WTC11 (cell line): ENCODE results near the gene CCDC50. TPM values are rescaled to one million over a fixed set of nuclear protein-coding genes. Genes with fewer than 3 reads are reported as not detected.

ENCODE experiments used
- ATAC-seq: fragments of 200-7000 bp; cut with Tn5 transposase; 2 replicates; pipeline ENCODE4 v1.10.0; 2021; ENCODE audit warnings: mild to moderate bottlenecking, moderate library complexity
- CTCF ChIA-PET: fragments of 300-600 bp; sonication (Branson Sonifier 250); formaldehyde crosslinking; loops from one replicate; lab custom pipeline; 2021; ENCODE audit warnings: antibody characterized with exemption; lab: Charles Lee
- POLR2A ChIA-PET: fragments of 350-600 bp; sonication (Branson Sonifier 250); formaldehyde crosslinking; loops from one replicate; lab custom pipeline; 2021; ENCODE audit warnings: antibody characterized with exemption; lab: Charles Lee
- DNase-seq: peaks from one replicate; pipeline ENCODE4 v3.0.0; 2021; ENCODE audit warnings: low spot score
- H3K27ac Mint-ChIP-seq: 2 replicates; pipeline ENCODE4 v1.8.0; 2021; ENCODE audit warnings: mixed read lengths
- H3K27me3 Mint-ChIP-seq: 2 replicates; pipeline ENCODE4 v1.8.0; 2021; ENCODE audit warnings: low read depth, mild to moderate bottlenecking, moderate library complexity, mixed read lengths
- H3K36me3 Mint-ChIP-seq: 2 replicates; pipeline ENCODE4 v1.8.0; 2021; ENCODE audit warnings: mixed read lengths
- H3K4me1 Mint-ChIP-seq: 2 replicates; pipeline ENCODE4 v1.8.0; 2022; ENCODE audit warnings: mixed read lengths
- H3K4me3 Mint-ChIP-seq: 2 replicates; pipeline ENCODE4 v1.8.0; 2021; ENCODE audit warnings: mild to moderate bottlenecking, moderate library complexity, mixed read lengths
- H3K9me3 Mint-ChIP-seq: 2 replicates; pipeline ENCODE4 v1.8.0; 2021; ENCODE audit warnings: mixed read lengths
- ATF2 ChIP-seq: sonication (generic); formaldehyde crosslinking; IDR thresholded peaks from 2 replicates; pipeline ENCODE4 v1.8.1; 2022; ENCODE audit warnings: low read depth, missing genetic modification reagents, borderline replicate concordance
- ATF6 ChIP-seq: sonication (generic); formaldehyde crosslinking; IDR thresholded peaks from 2 replicates; pipeline ENCODE4 v1.8.1; 2023; ENCODE audit warnings: mild to moderate bottlenecking, missing genetic modification reagents
- CREB1 ChIP-seq: sonication (generic); formaldehyde crosslinking; IDR thresholded peaks from 2 replicates; pipeline ENCODE4 v1.8.0; 2023; ENCODE audit warnings: mild to moderate bottlenecking, missing genetic modification reagents
- E2F1 ChIP-seq: sonication (generic); formaldehyde crosslinking; IDR thresholded peaks from 2 replicates; pipeline ENCODE4 v1.8.0; 2022; ENCODE audit warnings: mild to moderate bottlenecking, missing genetic modification reagents
- EMX1 ChIP-seq: fragments of 250-450 bp; sonication (Bioruptor Pico); IDR thresholded peaks from 2 replicates; pipeline ENCODE4 v1.8.0; 2021; ENCODE audit warnings: mild to moderate bottlenecking
- ETV6 ChIP-seq: sonication (generic); formaldehyde crosslinking; IDR thresholded peaks from 2 replicates; pipeline ENCODE4 v1.8.1; 2022; ENCODE audit warnings: mild to moderate bottlenecking, missing genetic modification reagents
- FOXK1 ChIP-seq: sonication (generic); formaldehyde crosslinking; IDR thresholded peaks from 2 replicates; pipeline ENCODE4 v1.8.0; 2022; ENCODE audit warnings: mild to moderate bottlenecking, moderate library complexity, missing genetic modification reagents
- JAZF1 ChIP-seq: fragments of 250-450 bp; sonication (Bioruptor Pico); IDR thresholded peaks from 2 replicates; pipeline ENCODE4 v1.9.0; 2021; ENCODE audit warnings: moderate library complexity, mild to moderate bottlenecking, inconsistent platforms
- JUN ChIP-seq: sonication (generic); formaldehyde crosslinking; IDR thresholded peaks from 2 replicates; pipeline ENCODE4 v1.8.0; 2023; ENCODE audit warnings: mild to moderate bottlenecking, missing genetic modification reagents
- NFYB ChIP-seq: sonication (generic); formaldehyde crosslinking; conservative IDR thresholded peaks from 2 replicates; pipeline ENCODE4 v1.8.0; 2022; ENCODE audit warnings: low read depth, missing genetic modification reagents
- SMAD4 ChIP-seq: sonication (generic); formaldehyde crosslinking; IDR thresholded peaks from 2 replicates; pipeline ENCODE4 v1.8.0; 2022; ENCODE audit warnings: mild to moderate bottlenecking, missing genetic modification reagents
- STAT6 ChIP-seq: sonication (generic); formaldehyde crosslinking; conservative IDR thresholded peaks from 2 replicates; pipeline ENCODE4 v1.8.1; 2023; ENCODE audit warnings: mild to moderate bottlenecking, low read depth, missing genetic modification reagents, moderate library complexity
- TP53 ChIP-seq: sonication (generic); formaldehyde crosslinking; IDR thresholded peaks from 2 replicates; pipeline ENCODE4 v1.8.1; 2023; ENCODE audit warnings: mild to moderate bottlenecking, missing genetic modification reagents
- USF1 ChIP-seq: sonication (generic); formaldehyde crosslinking; IDR thresholded peaks from 2 replicates; pipeline ENCODE4 v1.8.0; 2022; ENCODE audit warnings: mild to moderate bottlenecking, missing genetic modification reagents
- ZBTB43 ChIP-seq: sonication (generic); formaldehyde crosslinking; IDR thresholded peaks from 2 replicates; pipeline ENCODE4 v1.8.1; 2023; ENCODE audit warnings: mild to moderate bottlenecking, missing genetic modification reagents
- ZNF232 ChIP-seq: sonication (generic); formaldehyde crosslinking; IDR thresholded peaks from 2 replicates; pipeline ENCODE4 v1.8.0; 2022; ENCODE audit warnings: mild to moderate bottlenecking, missing genetic modification reagents
- ZNF396 ChIP-seq: fragments of 250-450 bp; sonication (Bioruptor Pico); IDR thresholded peaks from 2 replicates; pipeline ENCODE4 v1.8.0; 2021; ENCODE audit warnings: mild to moderate bottlenecking, moderate library complexity, borderline replicate concordance
- ZNF671 ChIP-seq: fragments of 250-450 bp; sonication (Bioruptor Pico); IDR thresholded peaks from 2 replicates; pipeline ENCODE4 v1.8.0; 2021; ENCODE audit warnings: mild to moderate bottlenecking
- ZSCAN18 ChIP-seq: fragments of 250-450 bp; sonication (Bioruptor Pico); IDR thresholded peaks from 2 replicates; pipeline ENCODE4 v2.1.2; 2022; ENCODE audit warnings: mild to moderate bottlenecking, moderate library complexity
- total RNA-seq: library from RNA; stranded (reverse); gene quantifications from 3 replicates; pipeline ENCODE4 v1.2.3, GENCODE V29; 2021
- TF ChIP-seq, protein P1 (sequence below): sonication (generic); formaldehyde crosslinking; IDR thresholded peaks from 2 replicates; pipeline ENCODE4 v1.8.0; 2022; ENCODE audit warnings: missing genetic modification reagents

Gene CCDC50
- total RNA-seq, 1 experiment from 2014 or later, result 33.1 TPM

- TF ChIP-seq ETV6 (CRISPR knock-in tag) (no peak), JUN (CRISPR knock-in tag) (no peak), SMAD4 (no peak), EMX1 (CRISPR knock-in tag) (no peak), ZBTB43 (CRISPR knock-in tag) (no peak), TP53 (CRISPR knock-in tag) (no peak), USF1 (CRISPR knock-in tag) (no peak), ATF2 (CRISPR knock-in tag) (no peak), STAT6 (CRISPR knock-in tag) (no peak)
- TF ChIP-seq, protein P1, sequence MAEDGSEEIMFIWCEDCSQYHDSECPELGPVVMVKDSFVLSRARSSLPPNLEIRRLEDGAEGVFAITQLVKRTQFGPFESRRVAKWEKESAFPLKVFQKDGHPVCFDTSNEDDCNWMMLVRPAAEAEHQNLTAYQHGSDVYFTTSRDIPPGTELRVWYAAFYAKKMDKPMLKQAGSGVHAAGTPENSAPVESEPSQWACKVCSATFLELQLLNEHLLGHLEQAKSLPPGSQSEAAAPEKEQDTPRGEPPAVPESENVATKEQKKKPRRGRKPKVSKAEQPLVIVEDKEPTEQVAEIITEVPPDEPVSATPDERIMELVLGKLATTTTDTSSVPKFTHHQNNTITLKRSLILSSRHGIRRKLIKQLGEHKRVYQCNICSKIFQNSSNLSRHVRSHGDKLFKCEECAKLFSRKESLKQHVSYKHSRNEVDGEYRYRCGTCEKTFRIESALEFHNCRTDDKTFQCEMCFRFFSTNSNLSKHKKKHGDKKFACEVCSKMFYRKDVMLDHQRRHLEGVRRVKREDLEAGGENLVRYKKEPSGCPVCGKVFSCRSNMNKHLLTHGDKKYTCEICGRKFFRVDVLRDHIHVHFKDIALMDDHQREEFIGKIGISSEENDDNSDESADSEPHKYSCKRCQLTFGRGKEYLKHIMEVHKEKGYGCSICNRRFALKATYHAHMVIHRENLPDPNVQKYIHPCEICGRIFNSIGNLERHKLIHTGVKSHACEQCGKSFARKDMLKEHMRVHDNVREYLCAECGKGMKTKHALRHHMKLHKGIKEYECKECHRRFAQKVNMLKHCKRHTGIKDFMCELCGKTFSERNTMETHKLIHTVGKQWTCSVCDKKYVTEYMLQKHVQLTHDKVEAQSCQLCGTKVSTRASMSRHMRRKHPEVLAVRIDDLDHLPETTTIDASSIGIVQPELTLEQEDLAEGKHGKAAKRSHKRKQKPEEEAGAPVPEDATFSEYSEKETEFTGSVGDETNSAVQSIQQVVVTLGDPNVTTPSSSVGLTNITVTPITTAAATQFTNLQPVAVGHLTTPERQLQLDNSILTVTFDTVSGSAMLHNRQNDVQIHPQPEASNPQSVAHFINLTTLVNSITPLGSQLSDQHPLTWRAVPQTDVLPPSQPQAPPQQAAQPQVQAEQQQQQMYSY (CRISPR knock-in tag), result no peak
These were observed 83.6 kb downstream of the CCDC50 start (continued) for GRCh38 chr3:191412759-191413158.

DNA sequence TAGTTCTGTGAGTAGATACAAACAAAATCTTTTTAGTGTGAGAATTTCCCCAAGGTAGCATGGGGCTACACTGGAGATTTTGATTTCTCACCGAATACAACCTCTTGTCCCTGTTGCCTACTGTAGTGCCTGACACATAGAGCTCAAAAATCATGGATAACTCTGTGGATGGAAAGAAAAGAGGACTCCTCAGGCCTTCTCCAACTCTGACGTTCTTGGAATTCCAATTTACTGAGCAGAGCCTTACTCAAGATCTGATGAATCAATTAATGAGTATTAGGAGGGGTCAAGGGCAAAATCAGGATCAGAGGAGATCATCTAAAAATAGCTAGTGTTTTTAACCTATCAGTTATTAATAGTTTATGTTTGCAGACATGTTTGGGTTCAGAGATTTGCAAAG is 85.1 kb downstream of the CCDC50 start:
- Mint-ChIP-seq H3K36me3 (peaks cover 21% of the 10 kb centered on the region), H3K27me3 (no peaks in the 10 kb centered on the region), H3K4me3 (no peak overlapping the region), H3K9me3 (peaks cover 23% of the 10 kb centered on the region), H3K27ac (no peak overlapping the region), H3K4me1 (peaks cover 13% of the 10 kb centered on the region)
- DNase-seq, result no peak
- ChIA-PET CTCF (interaction anchor here (1.7 kb wide), 1 partner anchor 278 kb away, joined by 4 read pairs; no protein-coding TSS in a partner anchor), POLR2A (no interaction called here)
- ATAC-seq, result no peak
- no peak for TF ChIP-seq ATF6 (CRISPR knock-in tag)
- TF ChIP-seq JAZF1 (CRISPR knock-in tag), result no peak
- TF ChIP-seq FOXK1 (CRISPR knock-in tag), result no peak
- TF ChIP-seq NFYB (CRISPR knock-in tag), result no peak
- no peak for TF ChIP-seq ZNF671
- TF ChIP-seq ZNF232 (CRISPR knock-in tag), result no peak
- no peak for TF ChIP-seq ZNF396 (CRISPR knock-in tag)
- no peak for TF ChIP-seq E2F1 (CRISPR knock-in tag)
- TF ChIP-seq CREB1 (CRISPR knock-in tag), result no peak
- no peak for TF ChIP-seq ZSCAN18 (CRISPR knock-in tag)
- TF ChIP-seq STAT6 (CRISPR knock-in tag), result no peak
